Lower leg skin (tissue), 3 donors: ENCODE data around the gene LIPC.

Experiments
- CTCF ChIP-seq, 3 donors: fragments of 450-650 bp; IDR thresholded peaks; one replicate each; pipeline ENCODE4 v1.5.1; 2016; ENCODE audit warnings: antibody characterized with exemption in 3 of 3, mild to moderate bottlenecking in 3 of 3, moderate library complexity in 2 of 3
- POLR2A ChIP-seq, 2 donors: fragments of 450-650 bp; IDR thresholded peaks; one replicate each; pipeline ENCODE4 v1.6.1; 2016 to 2017; ENCODE audit warnings: antibody characterized with exemption in 2 of 2, mild to moderate bottlenecking in 1 of 2, moderate library complexity in 1 of 2

GRCh38 chr15:58518626-58519025 is 86.8 kb downstream of the LIPC start:
- TF ChIP-seq POLR2A (IDR thresholded peaks at IDR 0.05) (no peak), CTCF (IDR thresholded peaks at IDR 0.05) (no peak)
